ENCODE results near the gene KIRREL2.

DNA sequence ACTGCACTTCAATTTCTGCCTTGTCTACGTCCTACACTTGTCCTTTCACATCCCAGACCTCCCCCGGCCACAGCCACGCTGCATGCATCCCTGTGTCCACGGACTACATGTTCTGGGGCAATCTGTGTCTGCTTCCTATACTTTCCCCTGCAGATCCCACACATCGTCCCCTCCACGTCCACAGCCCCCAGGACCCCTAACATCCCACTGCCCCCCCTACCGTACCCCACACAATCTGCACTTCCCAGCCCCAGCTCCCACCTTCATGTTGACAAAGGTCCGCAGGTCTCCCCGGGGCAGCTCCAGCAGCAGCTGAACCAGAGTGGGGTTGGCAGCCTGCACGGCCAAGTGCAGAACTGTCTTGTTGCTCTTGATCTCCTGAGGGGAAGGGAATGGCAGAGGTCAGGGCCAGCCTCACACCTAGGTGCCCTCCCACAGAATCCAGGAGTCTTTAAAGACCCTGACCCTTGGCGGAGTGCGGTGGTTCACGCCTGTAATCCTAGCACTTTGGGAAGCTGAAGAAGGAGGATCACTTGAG is 33.5 kb downstream of the KIRREL2 start:
- TF ChIP-seq, protein P1, sequence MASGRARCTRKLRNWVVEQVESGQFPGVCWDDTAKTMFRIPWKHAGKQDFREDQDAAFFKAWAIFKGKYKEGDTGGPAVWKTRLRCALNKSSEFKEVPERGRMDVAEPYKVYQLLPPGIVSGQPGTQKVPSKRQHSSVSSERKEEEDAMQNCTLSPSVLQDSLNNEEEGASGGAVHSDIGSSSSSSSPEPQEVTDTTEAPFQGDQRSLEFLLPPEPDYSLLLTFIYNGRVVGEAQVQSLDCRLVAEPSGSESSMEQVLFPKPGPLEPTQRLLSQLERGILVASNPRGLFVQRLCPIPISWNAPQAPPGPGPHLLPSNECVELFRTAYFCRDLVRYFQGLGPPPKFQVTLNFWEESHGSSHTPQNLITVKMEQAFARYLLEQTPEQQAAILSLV (tag; IDR thresholded peaks at IDR 0.05): no peak
- TF ChIP-seq, protein P2, sequence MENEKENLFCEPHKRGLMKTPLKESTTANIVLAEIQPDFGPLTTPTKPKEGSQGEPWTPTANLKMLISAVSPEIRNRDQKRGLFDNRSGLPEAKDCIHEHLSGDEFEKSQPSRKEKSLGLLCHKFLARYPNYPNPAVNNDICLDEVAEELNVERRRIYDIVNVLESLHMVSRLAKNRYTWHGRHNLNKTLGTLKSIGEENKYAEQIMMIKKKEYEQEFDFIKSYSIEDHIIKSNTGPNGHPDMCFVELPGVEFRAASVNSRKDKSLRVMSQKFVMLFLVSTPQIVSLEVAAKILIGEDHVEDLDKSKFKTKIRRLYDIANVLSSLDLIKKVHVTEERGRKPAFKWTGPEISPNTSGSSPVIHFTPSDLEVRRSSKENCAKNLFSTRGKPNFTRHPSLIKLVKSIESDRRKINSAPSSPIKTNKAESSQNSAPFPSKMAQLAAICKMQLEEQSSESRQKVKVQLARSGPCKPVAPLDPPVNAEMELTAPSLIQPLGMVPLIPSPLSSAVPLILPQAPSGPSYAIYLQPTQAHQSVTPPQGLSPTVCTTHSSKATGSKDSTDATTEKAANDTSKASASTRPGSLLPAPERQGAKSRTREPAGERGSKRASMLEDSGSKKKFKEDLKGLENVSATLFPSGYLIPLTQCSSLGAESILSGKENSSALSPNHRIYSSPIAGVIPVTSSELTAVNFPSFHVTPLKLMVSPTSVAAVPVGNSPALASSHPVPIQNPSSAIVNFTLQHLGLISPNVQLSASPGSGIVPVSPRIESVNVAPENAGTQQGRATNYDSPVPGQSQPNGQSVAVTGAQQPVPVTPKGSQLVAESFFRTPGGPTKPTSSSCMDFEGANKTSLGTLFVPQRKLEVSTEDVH (IDR thresholded peaks at IDR 0.05; ENCODE audit: low read depth, partially characterized antibody): no peak
- no peak for TF ChIP-seq KAT2B (IDR thresholded peaks at IDR 0.05; ENCODE audit: low read depth, low read length)
- no peak for TF ChIP-seq RNF2 (IDR thresholded peaks at IDR 0.05)
- TF ChIP-seq GATAD2B (IDR thresholded peaks at IDR 0.05; ENCODE audit: borderline replicate concordance): no peak
- TF ChIP-seq, protein P3, sequence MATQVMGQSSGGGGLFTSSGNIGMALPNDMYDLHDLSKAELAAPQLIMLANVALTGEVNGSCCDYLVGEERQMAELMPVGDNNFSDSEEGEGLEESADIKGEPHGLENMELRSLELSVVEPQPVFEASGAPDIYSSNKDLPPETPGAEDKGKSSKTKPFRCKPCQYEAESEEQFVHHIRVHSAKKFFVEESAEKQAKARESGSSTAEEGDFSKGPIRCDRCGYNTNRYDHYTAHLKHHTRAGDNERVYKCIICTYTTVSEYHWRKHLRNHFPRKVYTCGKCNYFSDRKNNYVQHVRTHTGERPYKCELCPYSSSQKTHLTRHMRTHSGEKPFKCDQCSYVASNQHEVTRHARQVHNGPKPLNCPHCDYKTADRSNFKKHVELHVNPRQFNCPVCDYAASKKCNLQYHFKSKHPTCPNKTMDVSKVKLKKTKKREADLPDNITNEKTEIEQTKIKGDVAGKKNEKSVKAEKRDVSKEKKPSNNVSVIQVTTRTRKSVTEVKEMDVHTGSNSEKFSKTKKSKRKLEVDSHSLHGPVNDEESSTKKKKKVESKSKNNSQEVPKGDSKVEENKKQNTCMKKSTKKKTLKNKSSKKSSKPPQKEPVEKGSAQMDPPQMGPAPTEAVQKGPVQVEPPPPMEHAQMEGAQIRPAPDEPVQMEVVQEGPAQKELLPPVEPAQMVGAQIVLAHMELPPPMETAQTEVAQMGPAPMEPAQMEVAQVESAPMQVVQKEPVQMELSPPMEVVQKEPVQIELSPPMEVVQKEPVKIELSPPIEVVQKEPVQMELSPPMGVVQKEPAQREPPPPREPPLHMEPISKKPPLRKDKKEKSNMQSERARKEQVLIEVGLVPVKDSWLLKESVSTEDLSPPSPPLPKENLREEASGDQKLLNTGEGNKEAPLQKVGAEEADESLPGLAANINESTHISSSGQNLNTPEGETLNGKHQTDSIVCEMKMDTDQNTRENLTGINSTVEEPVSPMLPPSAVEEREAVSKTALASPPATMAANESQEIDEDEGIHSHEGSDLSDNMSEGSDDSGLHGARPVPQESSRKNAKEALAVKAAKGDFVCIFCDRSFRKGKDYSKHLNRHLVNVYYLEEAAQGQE (IDR thresholded peaks at IDR 0.05; ENCODE audit: borderline replicate concordance): no peak
- TF ChIP-seq, protein P3 (CRISPR knock-in tag; IDR thresholded peaks at IDR 0.05; ENCODE audit: low read depth): no peak
- TF ChIP-seq ZNF175 (CRISPR knock-in tag; IDR thresholded peaks at IDR 0.05; ENCODE audit: low read depth): no peak
- TF ChIP-seq, protein P4, sequence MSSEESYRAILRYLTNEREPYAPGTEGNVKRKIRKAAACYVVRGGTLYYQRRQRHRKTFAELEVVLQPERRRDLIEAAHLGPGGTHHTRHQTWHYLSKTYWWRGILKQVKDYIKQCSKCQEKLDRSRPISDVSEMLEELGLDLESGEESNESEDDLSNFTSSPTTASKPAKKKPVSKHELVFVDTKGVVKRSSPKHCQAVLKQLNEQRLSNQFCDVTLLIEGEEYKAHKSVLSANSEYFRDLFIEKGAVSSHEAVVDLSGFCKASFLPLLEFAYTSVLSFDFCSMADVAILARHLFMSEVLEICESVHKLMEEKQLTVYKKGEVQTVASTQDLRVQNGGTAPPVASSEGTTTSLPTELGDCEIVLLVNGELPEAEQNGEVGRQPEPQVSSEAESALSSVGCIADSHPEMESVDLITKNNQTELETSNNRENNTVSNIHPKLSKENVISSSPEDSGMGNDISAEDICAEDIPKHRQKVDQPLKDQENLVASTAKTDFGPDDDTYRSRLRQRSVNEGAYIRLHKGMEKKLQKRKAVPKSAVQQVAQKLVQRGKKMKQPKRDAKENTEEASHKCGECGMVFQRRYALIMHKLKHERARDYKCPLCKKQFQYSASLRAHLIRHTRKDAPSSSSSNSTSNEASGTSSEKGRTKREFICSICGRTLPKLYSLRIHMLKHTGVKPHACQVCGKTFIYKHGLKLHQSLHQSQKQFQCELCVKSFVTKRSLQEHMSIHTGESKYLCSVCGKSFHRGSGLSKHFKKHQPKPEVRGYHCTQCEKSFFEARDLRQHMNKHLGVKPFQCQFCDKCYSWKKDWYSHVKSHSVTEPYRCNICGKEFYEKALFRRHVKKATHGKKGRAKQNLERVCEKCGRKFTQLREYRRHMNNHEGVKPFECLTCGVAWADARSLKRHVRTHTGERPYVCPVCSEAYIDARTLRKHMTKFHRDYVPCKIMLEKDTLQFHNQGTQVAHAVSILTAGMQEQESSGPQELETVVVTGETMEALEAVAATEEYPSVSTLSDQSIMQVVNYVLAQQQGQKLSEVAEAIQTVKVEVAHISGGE (CRISPR knock-in tag; IDR thresholded peaks at IDR 0.05): no peak
- TF ChIP-seq, protein P5, sequence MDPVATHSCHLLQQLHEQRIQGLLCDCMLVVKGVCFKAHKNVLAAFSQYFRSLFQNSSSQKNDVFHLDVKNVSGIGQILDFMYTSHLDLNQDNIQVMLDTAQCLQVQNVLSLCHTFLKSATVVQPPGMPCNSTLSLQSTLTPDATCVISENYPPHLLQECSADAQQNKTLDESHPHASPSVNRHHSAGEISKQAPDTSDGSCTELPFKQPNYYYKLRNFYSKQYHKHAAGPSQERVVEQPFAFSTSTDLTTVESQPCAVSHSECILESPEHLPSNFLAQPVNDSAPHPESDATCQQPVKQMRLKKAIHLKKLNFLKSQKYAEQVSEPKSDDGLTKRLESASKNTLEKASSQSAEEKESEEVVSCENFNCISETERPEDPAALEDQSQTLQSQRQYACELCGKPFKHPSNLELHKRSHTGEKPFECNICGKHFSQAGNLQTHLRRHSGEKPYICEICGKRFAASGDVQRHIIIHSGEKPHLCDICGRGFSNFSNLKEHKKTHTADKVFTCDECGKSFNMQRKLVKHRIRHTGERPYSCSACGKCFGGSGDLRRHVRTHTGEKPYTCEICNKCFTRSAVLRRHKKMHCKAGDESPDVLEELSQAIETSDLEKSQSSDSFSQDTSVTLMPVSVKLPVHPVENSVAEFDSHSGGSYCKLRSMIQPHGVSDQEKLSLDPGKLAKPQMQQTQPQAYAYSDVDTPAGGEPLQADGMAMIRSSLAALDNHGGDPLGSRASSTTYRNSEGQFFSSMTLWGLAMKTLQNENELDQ (CRISPR knock-in tag; IDR thresholded peaks at IDR 0.05; ENCODE audit: borderline replicate concordance): no peak
- TF ChIP-seq JUNB (CRISPR knock-in tag; conservative IDR thresholded peaks at IDR 0.05): no peak
- TF ChIP-seq ZNF311 (CRISPR knock-in tag; IDR thresholded peaks at IDR 0.05): no peak
- no peak for TF ChIP-seq CBX5 (IDR thresholded peaks at IDR 0.05; ENCODE audit: borderline replicate concordance, low read depth)
- no peak for TF ChIP-seq BDP1 (IDR thresholded peaks at IDR 0.05; ENCODE audit: insufficient read depth, insufficient read length)
- TF ChIP-seq FOXA1 (IDR thresholded peaks at IDR 0.05; ENCODE audit: borderline replicate concordance): no peak
